Spleen (tissue), 11 donors: ENCODE data around the gene LSM14B. TPM values are rescaled to one million over a fixed set of nuclear protein-coding genes. Genes with fewer than 3 reads are reported as not detected.
"Not testable (repeated sequence)": the region's sequence is repeated elsewhere in the genome, so short reads cannot be mapped to it uniquely, and the experiment has no call there.

Experiments used
- DNase-seq: peaks from one replicate; pipeline ENCODE4 v3.0.0-alpha.2; 2020
- H3K27ac ChIP-seq, 8 donors: fragments of 200-600 bp; sonication (generic) in 7 of 8; 1 replicate in 4 of 8; 2 replicates in 4 of 8; pipeline versions ENCODE4 v1.5.0 to v1.8.0; 2016 to 2021; ENCODE audit warnings: inconsistent platforms in 4 of 8, mild to moderate bottlenecking in 4 of 8, moderate library complexity in 1 of 8
- H3K27me3 ChIP-seq, 7 donors: fragments of 200-600 bp; sonication (generic) in 6 of 7; replicated peaks in 1 of 7; 1 replicate in 4 of 7; 2 replicates in 3 of 7; pipeline versions ENCODE4 v1.5.0 to v1.8.0; 2016 to 2021; ENCODE audit warnings: inconsistent platforms in 3 of 7, mild to moderate bottlenecking in 1 of 7
- H3K36me3 ChIP-seq, 6 donors: fragments of 200-600 bp; sonication (generic) in 5 of 6; 1 replicate in 4 of 6; 2 replicates in 2 of 6; pipeline versions ENCODE4 v1.5.0 to v1.8.0; 2016 to 2021; ENCODE audit warnings: inconsistent platforms in 2 of 6
- H3K4me1 ChIP-seq, 6 donors: fragments of 200-600 bp; sonication (generic) in 5 of 6; 1 replicate in 3 of 6; 2 replicates in 3 of 6; pipeline versions ENCODE4 v1.5.0 to v1.8.0; 2016 to 2021; ENCODE audit warnings: inconsistent platforms in 3 of 6
- H3K4me3 ChIP-seq, 8 donors: fragments of 200-600 bp; sonication (generic) in 7 of 8; 1 replicate in 4 of 8; 2 replicates in 4 of 8; pipeline versions ENCODE4 v1.5.0 to v1.8.0; 2016 to 2021; ENCODE audit warnings: inconsistent platforms in 4 of 8, mild to moderate bottlenecking in 4 of 8, moderate library complexity in 2 of 8
- H3K9me3 ChIP-seq, 8 donors: fragments of 200-600 bp; sonication (generic) in 7 of 8; 1 replicate in 4 of 8; 2 replicates in 4 of 8; pipeline versions ENCODE4 v1.5.0 to v1.8.0; 2016 to 2021; ENCODE audit warnings: inconsistent platforms in 4 of 8
- CTCF ChIP-seq, 11 experiments: fragments of 200-600 bp in 7 of 11; fragments of 450-650 bp in 4 of 11; sonication (generic) in 4 of 11; IDR thresholded peaks in 8 of 11; conservative IDR thresholded peaks in 3 of 11; 1 replicate in 7 of 11; 2 replicates in 4 of 11; pipeline versions ENCODE4 v1.4.0 to v1.8.0; 2016 to 2021; ENCODE audit warnings: antibody characterized with exemption in 11 of 11, inconsistent platforms in 4 of 11, mild to moderate bottlenecking in 1 of 11
- POLR2A ChIP-seq, 3 donors: fragments of 450-650 bp; IDR thresholded peaks; one replicate each; pipeline ENCODE4 v1.5.1; 2017; ENCODE audit warnings: antibody characterized with exemption in 3 of 3, mild to moderate bottlenecking in 1 of 3
- POLR2AphosphoS5 ChIP-seq, 3 donors: sonication (generic); formaldehyde crosslinking; IDR thresholded peaks; one replicate each; pipeline ENCODE4 v1.5.1; 2017; ENCODE audit warnings: antibody characterized with exemption in 3 of 3
- WGBS, 5 donors: extraction: QIAGEN DNeasy Blood & Tissue Kit in 3 of 5; methylation state at CpG; one replicate each; pipeline versions ENCODE4 v1.1.5 to v1.1.7; 2013 to 2018; 5-methylcytosine and 5-hydroxymethylcytosine counted together
- intact Hi-C: fragments of 100-400 bp; cut with DNase I; formaldehyde crosslinking; loops from one replicate; pipeline ENCODE4 v1.15.0; 2023; ENCODE audit warnings: low total_unique reads
- polyA plus RNA-seq, 3 donors: library from polyadenylated mRNA; stranded (reverse); fragments of 200-250 nt; gene quantifications; one replicate each; pipeline ENCODE4 v1.2.1, GENCODE V29; 2013
- total RNA-seq, 7 donors: library from RNA; depleted of rRNA in 3 of 7; stranded (reverse); fragments of >200 nt in 3 of 7; fragmentation: NEBNext Ultra II Directional in 4 of 7; extraction: Animal tissue kit (Norgen Biotek cat#: 25700) in 4 of 7; gene quantifications; one replicate each; pipeline versions ENCODE4 v1.1.0 to v1.2.1, GENCODE V29; 2016 to 2021
- donor health status: healthy with polysubstance abuse.
- donor health status: DM: no; HTN: no; CAD: no; lungs with moderate emphysema.
- donor health status: DM: no; HTN: no; CAD: no.
- donor health status: Bipolar disorder and iron deficiency.
- donor health status: healthy.
- donor health status: DM: no; HTN: no; CAD: no.
- donor health status: DM: yes; HTN: yes; CAD: no.

Gene LSM14B
- total and polyA plus RNA-seq, 10 donors, result 14.0 to 37.6 (median 26.0) TPM

- 67 to 72% (median 69%) methylated on average over 15 of the region's 15 CpGs for WGBS, 5 donors
- no peak overlapping the region for H3K4me3 ChIP-seq
- TF ChIP-seq CTCF (IDR thresholded peaks at IDR 0.05 in 8 of 11, conservative IDR thresholded peaks at IDR 0.05 in 3 of 11) (no peak), POLR2A (IDR thresholded peaks at IDR 0.05) (no peak), POLR2AphosphoS5 (IDR thresholded peaks at IDR 0.05) (no peak)
- H3K4me1 ChIP-seq, result no peaks in the 10 kb centered on the region
- intact Hi-C loops, result no loop called here
- peak; percentile 18 for DNase-seq
- H3K36me3 ChIP-seq, result no peaks in the 10 kb centered on the region
- peaks cover 0 to 48% (median 25%) of the 10 kb centered on the region in 8 donors for H3K9me3 ChIP-seq
- no peak overlapping the region for H3K27ac ChIP-seq
- H3K27me3 ChIP-seq, result peaks cover 0 to 7% (median 0%) of the 10 kb centered on the region in 7 donors
These were observed 41.9 kb upstream of the LSM14B start for GRCh38 chr20:62080249-62080990.

- no peak for TF ChIP-seq POLR2A (IDR thresholded peaks at IDR 0.05)
- Histone ChIP-seq H3K36me3 (no peaks in the 10 kb centered on the region), H3K4me3 (no peak overlapping the region), H3K27me3 (peaks cover 0 to 25% (median 0%) of the 10 kb centered on the region in 7 donors), H3K27ac (no peak overlapping the region), H3K4me1 (no peaks in the 10 kb centered on the region), H3K9me3 (peaks cover 0 to 19% (median 7%) of the 10 kb centered on the region in 8 donors)
- DNase-seq, result no peak
- 50 to 78% (median 60%) methylated on average over 5 of the region's 5 CpGs for WGBS, 5 donors
- intact Hi-C loops, result no loop called here
These were observed 39.0 kb upstream of the LSM14B start for GRCh38 chr20:62083312-62083711.

GRCh38 chr20:62084224-62084623 is 38.1 kb upstream of the LSM14B start:
- H3K4me1 ChIP-seq, H3K36me3 ChIP-seq, intact Hi-C loops, H3K4me3 ChIP-seq, H3K27ac ChIP-seq: not testable (repeated sequence)
- Histone ChIP-seq H3K27me3 (peaks cover 0 to 25% (median 0%) of the 10 kb centered on the region in 7 donors), H3K9me3 (peaks cover 0 to 10% (median 3%) of the 10 kb centered on the region in 8 donors)
- peak; percentile 9 for DNase-seq
- WGBS, 5 donors, result 89 to 94% (median 90%) methylated on average over 9 of the region's 9 CpGs

- TF ChIP-seq POLR2AphosphoS5 (IDR thresholded peaks at IDR 0.05) (no peak), POLR2A (IDR thresholded peaks at IDR 0.05) (no peak), CTCF (IDR thresholded peaks at IDR 0.05 in 8 of 11, conservative IDR thresholded peaks at IDR 0.05 in 3 of 11) (no peak)
- Histone ChIP-seq H3K27ac (no peak overlapping the region), H3K4me1 (no peaks in the 10 kb centered on the region), H3K36me3 (no peaks in the 10 kb centered on the region), H3K27me3 (peaks cover 0 to 25% (median 0%) of the 10 kb centered on the region in 7 donors), H3K9me3 (peaks cover 0 to 7% (median 0%) of the 10 kb centered on the region in 8 donors), H3K4me3 (no peak overlapping the region)
- intact Hi-C loops, result no loop called here
- DNase-seq, result no peak
- whole genome bisulfite sequencing, 5 donors, result 66 to 80% (median 79%) methylated on average over 4 to 9 of the region's 9 CpGs
These were observed 37.1 kb upstream of the LSM14B start for GRCh38 chr20:62085206-62085605.

- Histone ChIP-seq H3K27ac (no peak overlapping the region), H3K4me1 (no peaks in the 10 kb centered on the region), H3K9me3 (peaks cover 0 to 8% (median 0%) of the 10 kb centered on the region in 8 donors), H3K4me3 (no peak overlapping the region), H3K36me3 (no peaks in the 10 kb centered on the region), H3K27me3 (peaks cover 0 to 25% (median 0%) of the 10 kb centered on the region in 7 donors)
- peak; percentile 45 for DNase-seq
- intact Hi-C loops, result no loop called here
- WGBS, 5 donors, result 42 to 54% (median 50%) methylated on average over 10 to 11 of the region's 11 CpGs
- TF ChIP-seq POLR2A (IDR thresholded peaks at IDR 0.05) (no peak), CTCF (IDR thresholded peaks at IDR 0.05 in 8 of 11, conservative IDR thresholded peaks at IDR 0.05 in 3 of 11) (no peak), POLR2AphosphoS5 (IDR thresholded peaks at IDR 0.05) (no peak)
These were observed 35.0 kb upstream of the LSM14B start for GRCh38 chr20:62087227-62087626.
